NAMALWA (cell line): ENCODE data around the gene TMPRSS13.
"Not testable (repeated sequence)": the region's sequence is repeated elsewhere in the genome, so short reads cannot be mapped to it uniquely, and the experiment has no call there.

Source experiments
- DNase-seq: peaks from one replicate; pipeline ENCODE4 v3.0.0-alpha.2; 2015; ENCODE audit warnings: low spot score

Gene TMPRSS13

DNA sequence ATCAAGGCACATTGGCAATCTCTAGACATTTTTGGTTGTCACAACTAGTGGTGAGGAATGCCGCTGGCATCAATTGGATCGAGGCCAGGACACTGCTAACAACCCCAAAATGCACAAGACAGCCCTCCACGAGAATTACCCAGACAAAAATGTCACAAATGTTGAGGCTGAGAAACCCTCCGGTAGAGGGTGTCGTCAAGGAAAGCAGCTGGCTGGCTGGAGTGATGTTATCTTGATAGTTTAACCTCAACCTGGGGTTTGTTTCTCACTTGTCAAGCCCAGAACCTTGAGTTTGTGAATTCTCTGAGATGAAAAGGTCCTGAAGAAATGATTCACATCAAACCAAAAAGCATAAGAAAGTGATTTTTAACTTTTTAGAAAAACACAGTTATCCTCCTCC lies 21.1 kb upstream of the TMPRSS13 start:
- DNase-seq, result peak; percentile 77

DNA sequence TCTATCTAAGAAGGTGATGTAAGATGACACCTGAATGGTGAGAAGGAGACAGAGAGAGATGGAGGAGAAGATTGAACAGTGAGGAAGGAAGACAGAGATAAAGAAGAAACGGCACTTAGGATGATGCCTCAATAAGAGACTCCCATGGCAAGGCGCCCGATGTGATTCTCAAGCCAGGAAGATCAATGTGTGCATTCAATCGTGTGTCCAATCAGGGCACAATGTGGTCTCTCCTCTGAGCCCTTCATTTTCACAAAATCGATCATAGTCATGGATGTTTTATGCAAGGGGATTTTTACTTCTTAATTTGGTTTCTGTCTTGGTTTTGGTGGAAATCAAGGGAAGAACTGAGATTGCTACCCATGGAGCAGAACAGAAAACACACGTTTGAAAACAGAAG lies 19.9 kb upstream of the TMPRSS13 start:
- no peak for DNase-seq

DNA sequence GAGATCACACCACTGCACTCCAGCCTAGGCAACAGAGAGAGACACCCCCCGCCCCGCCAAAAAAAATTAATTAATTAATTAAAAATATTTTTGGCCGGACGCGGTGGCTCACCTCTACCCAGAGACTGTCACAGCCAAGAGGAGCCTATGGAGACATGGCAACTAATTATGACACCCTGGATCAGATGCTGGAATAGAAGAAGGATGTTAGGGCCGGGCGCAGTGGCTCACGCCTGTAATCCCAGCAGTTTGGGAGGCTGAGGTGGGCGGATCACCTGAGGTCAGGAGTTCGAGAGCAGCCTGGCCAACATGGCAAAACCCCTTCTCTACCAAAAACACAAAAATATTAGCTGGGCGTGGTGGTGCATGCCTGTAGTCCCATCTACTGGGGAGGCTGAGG lies 19.3 kb upstream of the TMPRSS13 start:
- not testable (repeated sequence) for DNase-seq

GRCh38 chr11:117947751-117948150 lies 18.5 kb upstream of the TMPRSS13 start:
- not testable (repeated sequence) for DNase-seq

DNA sequence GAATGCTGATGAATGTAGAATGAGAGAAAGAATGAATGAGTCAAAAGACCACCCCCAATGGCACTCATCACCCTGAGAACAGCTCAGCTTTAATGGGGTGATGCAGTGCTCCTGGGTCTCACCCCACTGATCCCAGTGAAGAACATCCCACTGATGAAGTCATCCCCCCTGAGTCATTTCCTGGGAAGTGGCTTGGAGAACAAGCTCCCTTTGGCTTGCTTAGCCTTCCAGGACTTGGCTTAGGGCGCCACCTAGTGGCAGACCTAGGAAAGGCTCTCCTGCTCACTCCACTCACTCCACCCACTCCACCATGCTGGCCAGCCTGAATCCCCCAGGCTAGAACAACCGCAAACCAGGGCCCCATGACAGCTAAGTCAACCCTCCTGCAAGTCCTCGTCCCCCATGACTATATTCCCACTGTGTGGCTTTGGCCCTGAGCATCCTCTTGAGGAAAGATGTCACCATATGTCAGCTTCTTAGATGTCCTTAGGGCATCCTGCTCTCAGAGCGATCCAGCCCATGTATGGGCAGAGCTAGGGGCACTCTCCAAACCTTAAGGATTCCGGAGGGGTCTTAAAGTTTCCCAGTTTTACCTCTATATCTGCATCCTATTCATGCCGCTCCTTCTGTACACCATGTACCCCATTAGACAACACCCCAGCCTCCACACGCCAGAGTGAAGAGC lies 17.8 kb upstream of the TMPRSS13 start:
- DNase-seq, result peak; percentile 76

DNA sequence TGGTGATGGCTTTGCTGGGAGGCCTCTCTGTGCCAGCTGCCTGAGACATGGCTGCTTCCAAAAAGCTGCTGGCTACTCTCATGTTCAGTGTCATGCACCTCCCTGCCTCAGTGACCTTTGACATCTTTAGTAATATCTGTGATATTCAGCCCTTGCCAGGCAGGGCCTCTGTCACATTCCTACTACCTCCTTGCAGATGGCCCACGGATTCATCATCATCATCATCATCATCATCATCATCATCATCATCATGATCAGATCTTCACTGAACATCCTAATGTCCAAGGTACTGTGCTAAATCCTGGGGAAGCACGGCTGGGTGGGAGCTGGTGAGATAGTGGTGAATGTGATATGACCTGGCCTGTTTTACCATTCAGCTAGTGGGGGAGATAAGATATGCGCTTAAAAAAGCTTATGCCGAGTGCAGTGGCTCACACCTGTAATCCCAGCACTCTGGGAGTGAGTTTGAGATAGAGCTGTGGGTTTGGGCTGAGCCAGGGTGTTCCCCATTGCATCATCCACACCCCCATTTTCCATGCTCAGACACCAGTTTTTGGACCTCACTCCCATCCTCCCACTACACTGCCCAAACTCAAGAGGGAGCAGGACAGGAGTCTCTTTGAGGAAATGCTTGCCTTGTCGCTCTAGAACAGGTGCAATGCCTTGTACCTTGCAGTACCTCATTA lies 17.1 kb upstream of the TMPRSS13 start:
- no peak for DNase-seq

GRCh38 chr11:117945047-117945810 lies 16.0 kb upstream of the TMPRSS13 start:
- peak; percentile 36 for DNase-seq

- no peak for DNase-seq
Measured at GRCh38 chr11:117944554-117944953, 15.4 kb upstream of the TMPRSS13 start.

- no peak for DNase-seq
Measured at GRCh38 chr11:117941976-117942654, 12.9 kb upstream of the TMPRSS13 start.

GRCh38 chr11:117941163-117941707 lies 12.0 kb upstream of the TMPRSS13 start:
- no peak for DNase-seq

DNA sequence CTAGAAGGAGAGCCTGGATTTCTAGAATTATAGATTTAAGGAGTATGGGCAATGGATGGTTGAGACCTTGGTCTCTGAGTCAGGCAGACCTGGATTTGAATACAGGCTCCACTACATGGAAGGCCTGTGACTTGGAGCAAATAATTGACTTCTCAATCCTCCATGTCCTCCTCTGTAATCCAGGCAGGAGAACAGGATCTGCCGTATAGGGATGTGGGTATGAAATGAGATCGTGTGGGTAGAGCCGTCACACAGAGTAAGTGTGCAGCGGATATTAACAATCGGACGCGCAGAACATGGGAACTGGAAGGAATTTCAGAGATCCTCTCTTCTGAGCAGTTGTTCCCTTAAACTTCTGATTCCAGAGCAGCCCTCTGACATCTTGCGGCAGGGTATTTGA lies 11.5 kb upstream of the TMPRSS13 start:
- no peak for DNase-seq

DNA sequence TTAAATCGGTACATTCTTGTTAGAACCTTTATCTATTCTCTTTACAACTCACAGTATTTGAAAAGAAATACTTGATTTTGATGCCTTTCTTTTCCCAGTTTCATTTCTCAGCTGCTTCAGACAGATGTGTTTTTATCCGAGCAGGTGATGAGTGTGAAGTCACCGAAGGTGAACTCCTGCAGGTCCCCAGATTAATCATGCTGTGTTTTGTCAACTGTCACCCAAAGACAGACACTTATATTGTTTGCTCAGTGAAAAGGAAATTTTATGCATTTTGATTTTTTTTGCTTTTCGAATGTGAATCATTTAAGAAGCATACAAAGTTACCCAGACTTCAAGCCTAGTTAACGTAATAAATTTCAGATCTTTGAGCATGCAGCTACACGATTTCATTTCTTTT lies 7.8 kb upstream of the TMPRSS13 start:
- no peak for DNase-seq

DNA sequence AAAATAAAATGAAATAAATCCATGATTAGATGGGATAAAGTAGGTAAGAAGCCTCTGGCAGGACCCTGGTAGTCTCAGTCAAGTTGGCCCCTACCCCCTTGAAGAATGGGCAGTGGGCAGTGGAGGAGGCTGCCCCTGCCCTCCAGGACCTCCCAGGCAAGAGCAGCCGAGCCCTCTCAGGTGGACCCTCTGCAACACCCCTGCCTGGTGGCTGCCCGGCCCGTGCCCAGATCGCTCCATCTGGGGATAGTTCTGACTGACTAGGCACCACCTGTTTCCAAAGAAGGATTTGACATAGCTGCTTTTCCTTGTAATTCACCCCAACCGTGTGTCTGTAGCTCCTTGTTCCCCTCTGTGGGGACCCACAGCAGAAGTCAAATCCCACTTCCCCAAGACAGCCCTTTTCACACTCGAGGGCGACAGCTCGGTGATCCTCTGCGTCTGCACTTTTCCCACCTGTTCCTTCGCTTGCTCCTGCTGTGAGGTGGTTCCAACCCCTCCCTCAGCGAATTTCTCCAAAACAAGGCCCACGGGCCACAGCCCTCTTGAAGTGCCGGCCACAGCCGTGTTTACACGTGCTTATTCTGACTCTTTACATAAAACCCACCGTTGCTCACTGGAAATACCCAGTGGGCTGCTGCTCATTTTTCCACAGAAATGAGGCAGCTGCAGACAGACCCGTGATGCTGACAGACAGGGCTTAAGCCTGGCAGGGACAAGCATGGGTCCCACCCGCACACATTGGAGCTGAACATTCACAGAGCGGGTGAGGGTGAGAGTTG lies 5.5 kb upstream of the TMPRSS13 start:
- DNase-seq, result no peak

DNA sequence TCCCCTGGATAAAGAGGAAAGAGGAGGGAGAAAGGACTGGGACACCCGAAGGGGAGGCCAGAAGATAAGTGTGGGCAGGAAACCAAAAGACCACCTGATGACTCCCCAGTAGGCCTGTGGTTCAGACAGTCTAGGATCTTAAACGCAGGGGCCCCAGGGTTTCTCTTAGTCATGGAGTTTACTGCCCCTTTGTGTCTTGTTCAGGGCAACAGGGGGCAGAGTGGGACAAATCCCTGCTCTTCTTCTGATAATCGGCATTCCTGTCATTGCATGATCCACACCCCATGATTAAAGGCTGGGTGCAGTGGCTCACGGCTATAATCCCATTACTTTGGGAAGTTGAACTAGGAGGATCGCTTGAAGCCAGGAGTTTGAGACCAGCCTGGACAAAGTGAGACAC lies 4.7 kb upstream of the TMPRSS13 start:
- DNase-seq, result no peak

DNA sequence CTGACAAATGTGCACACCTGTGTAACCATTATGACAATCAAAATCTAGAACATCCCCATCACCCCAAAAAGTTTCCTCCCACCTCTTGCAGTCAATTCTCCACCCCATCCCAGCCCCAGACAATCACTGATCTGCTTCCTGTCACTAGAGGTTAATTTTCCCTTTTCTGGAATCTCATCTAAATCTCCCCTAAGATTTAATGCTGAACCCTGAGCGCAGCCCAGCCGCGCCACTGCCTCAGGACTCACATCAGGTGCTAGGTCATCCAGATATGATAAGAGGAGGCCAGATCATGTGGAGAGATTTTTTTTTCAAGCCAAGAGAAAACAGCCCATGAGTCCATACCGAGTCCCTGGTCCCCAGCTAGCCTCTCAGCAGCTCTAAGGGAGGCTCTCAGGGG lies 4.3 kb upstream of the TMPRSS13 start:
- DNase-seq, result no peak

GRCh38 chr11:117932947-117933346 lies 3.7 kb upstream of the TMPRSS13 start:
- no peak for DNase-seq

DNA sequence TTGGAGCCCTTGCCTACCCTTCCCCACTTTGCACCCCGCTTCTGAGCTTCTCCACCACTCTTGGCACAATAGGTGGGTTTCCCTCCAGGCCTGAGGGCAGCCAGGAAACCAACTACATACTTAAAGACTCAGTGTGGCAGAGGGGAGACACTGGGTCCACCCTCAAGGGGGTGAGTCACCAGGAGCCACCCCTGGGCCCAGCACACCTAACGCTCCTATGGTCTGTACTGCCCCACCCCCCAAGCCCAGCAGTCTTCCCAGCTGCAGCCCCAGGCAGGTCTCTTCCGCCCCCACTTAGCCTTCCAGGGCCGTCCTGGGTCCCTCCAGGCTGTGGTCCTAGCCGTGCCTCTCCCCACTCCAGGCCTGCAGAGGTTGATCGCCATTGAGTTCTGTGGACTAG lies 3.2 kb upstream of the TMPRSS13 start:
- DNase-seq, result no peak

DNA sequence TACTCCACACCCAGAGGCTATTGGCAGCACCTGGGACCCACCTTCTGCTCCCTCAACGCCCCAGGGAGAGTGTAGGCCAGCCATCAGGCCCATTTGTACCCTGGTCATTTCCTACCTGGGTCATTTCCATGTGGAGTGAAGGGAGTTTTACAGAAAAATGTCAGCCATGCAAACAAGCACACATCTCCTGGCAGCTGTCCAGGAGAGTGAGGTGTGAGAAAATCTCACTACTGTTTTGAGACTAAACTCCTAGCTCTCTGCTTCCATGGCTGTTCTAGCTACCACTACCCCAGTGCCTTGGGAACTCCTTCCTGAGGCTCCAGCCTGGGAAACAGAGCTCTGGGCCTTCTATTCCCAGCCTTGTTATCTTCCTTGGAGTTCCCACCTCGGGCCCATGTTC lies 2.8 kb upstream of the TMPRSS13 start:
- DNase-seq, result peak; percentile 35

DNA sequence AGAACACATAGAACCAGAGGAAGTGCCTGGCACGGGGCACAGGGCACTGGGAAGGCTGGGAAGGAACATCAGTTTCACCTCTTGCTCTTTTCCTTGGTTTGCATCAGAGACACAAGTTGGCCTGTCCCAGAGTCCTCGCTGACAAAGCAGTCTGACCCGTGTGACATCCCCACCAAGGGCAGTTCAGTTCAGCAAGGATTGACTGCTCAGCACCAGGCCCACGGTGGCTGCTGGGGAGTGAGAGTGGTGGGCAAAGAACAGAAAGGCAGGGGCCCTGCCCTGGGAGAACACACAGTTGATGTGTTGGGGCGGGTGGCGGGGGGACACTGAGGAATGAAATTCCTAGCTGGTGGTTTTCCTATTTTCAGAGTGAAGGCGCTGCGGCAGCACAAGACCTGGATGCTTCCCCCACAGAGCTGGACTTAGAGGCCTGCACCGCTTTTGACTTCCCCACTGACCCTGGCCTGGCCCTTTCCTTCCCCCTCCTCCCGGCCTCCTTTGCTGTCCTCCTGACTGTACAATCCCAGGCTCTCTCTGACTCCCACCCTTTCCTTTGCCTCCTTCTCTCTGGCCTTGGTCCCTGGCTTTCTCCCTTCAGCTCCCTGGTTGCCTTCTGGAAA lies 2.2 kb upstream of the TMPRSS13 start:
- no peak for DNase-seq

- no peak for DNase-seq
Measured at GRCh38 chr11:117930668-117931330, 1.6 kb upstream of the TMPRSS13 start.
